HT-29 (cell line): Measurements from ENCODE around the gene PHTF2. TPM values are rescaled to one million over a fixed set of nuclear protein-coding genes. Genes with fewer than 3 reads are reported as not detected.
"Not testable (repeated sequence)": the region's sequence is repeated elsewhere in the genome, so short reads cannot be mapped to it uniquely, and the experiment has no call there.

Source experiments
- DNase-seq: peaks from one replicate; pipeline ENCODE4 v3.0.0-alpha.2; 2015; ENCODE audit warnings: low spot score
- total RNA-seq: library from RNA; depleted of rRNA; stranded (reverse); fragments of >200 nt; shearing (Covaris generic); gene quantifications from 2 replicates; pipeline ENCODE4 v1.2.3, GENCODE V29; 2014

Gene PHTF2
- total RNA-seq, 1 experiment from 2014 or later: 13.8 TPM

DNA sequence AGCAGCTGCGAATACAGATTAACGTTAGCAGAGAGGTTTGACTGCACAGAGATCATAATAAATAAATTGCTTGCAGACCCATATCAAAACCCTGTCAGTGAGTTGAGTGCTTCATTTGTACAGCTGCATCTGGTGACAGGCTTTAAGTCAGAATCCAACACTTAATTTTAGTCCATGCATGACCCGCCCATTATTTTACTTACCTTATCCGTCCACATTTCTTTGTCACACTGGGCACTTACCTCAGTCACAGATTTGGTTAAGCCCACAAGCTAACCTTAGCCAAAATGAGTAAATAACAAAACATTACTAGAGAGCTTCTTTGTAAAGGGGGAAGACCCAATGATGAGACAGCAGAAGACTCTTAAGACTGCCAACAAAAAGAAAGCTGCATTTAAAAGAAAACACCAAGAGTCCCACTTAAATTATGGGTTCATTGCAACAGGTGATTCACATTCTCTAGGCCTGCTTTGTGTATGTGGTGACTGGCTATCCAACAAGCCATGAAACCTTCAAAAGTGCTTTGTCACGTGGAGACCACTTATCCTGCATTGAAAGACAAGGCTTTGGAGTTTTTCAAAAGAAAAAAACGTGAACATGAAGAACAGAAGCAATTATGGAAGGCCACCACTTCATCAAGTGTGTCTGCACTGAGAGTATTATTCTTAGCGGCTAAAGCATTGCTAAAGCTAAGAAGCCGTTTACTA is 32.2 kb downstream of the PHTF2 start:
- no peak for DNase-seq

- no peak for DNase-seq
Observed at GRCh38 chr7:77831481-77831880, 32.9 kb downstream of the PHTF2 start.

- DNase-seq: no peak
Observed at GRCh38 chr7:77831953-77832352, 33.4 kb downstream of the PHTF2 start.

DNA sequence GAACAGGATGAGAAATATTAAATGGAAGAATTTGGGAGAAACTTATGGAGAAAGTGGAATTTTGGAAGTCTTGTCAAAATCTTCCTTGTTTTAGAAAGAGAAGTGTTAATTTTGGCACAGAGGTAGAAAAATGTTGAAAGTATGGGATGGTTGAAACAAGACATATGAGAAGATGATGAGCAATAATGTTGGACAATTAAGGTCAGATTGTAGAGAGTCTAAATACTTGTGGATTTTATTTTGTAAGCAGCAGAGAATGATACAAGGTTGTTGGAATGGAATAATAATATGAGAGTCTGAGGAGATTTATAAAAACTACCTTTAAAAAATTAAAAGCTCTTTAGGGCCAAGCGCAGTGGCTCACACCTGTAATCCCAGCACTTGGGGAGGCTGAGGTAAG is 34.6 kb downstream of the PHTF2 start:
- DNase-seq: no peak

DNA sequence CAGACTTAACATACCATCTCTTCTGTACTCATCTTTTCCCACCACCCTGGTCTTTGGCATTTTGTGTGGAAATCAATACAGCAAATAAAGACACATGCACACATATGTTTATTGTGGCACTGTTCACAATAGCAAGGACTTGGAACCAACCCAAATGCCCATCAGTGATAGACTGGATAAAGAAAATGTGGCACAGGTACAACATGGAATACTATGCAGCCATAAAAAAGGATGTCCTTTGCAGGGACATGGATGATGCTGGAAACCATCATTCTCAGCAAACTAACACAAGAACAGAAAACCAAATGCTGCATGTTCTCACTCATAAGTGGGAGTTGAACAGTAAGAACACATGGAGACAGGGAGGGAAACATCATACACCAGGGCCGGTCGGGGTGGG is 37.9 kb downstream of the PHTF2 start:
- not testable (repeated sequence) for DNase-seq

DNA sequence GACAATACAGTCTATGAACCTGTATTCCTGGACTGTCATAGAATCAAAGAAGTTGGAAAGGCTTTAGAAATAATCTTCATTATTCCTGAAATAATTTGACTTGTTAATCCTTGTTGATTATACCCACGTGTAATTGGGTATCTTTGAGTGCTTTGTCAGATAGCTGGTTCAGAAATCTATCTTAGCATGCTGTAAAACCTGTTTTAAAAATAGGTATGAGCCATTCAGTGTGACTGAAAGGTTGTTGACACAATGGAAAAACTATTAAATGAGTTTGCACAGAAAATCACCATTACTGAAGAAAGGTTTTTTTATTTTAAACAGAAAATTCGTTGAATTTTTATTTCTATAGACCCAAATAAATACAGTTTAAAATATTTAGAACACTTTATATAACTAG is 38.7 kb downstream of the PHTF2 start:
- peak; percentile 38 for DNase-seq

- no peak for DNase-seq
Observed at GRCh38 chr7:77837966-77838365, 39.4 kb downstream of the PHTF2 start.

- no peak for DNase-seq
Observed at GRCh38 chr7:77838929-77839491, 40.4 kb downstream of the PHTF2 start.

- DNase-seq: no peak
Observed at GRCh38 chr7:77839919-77840318, 41.3 kb downstream of the PHTF2 start.

GRCh38 chr7:77843194-77843593 is 44.6 kb downstream of the PHTF2 start:
- no peak for DNase-seq

GRCh38 chr7:77846317-77847092 is 47.9 kb downstream of the PHTF2 start:
- no peak for DNase-seq

DNA sequence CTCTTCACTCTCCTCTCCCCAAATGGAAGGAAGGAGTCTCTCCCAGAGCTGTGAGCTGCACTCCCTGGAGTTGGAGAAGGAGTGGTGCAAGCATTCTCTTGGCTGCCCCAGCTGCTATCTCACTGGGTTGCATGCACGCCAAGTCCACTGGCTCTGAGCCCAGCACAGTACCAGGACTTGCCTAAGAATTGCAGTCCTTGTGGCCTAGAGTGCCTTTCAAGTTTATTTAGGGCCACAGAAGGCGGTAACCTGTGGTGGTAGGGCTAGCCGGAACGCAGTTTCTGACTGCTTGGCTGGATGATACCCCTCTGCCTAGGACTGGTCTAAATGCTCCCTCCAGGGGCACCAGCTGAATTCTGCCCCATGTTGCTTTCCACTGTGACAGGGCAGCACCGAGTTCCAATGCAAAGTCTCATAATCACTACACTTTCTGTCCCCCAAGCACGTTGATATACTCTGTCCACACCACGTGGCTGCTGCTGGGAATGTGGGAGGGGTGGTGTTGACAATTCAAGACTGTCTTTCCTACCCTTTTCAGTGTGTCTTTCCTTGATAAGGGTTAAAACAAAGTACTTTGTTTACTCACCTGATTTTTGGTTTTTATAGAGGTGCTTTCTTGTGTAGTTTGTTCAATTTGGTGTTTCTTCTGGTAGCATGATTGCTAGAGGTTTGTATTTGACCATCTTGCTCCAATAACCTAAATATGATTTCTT is 57.0 kb downstream of the PHTF2 start:
- DNase-seq: no peak

DNA sequence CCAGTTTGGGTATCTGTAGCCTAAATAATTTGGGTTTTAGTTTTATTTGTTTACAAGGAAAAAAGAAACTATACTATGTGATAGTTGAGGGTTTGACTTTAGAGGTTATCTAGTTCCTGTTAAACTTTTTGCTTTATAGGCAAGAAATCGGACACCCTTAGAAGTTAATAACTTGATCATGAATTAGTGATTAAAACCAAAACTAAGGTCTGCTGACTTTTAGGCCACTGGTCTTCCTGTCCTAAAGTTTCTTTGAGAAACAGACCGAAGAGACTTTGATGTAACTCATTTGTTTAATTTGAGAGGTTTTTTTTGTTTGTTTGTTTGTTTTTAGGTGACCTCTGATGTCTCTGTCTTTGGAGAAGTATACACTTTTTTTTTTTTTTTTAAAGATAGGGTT is 59.7 kb downstream of the PHTF2 start:
- DNase-seq: no peak

DNA sequence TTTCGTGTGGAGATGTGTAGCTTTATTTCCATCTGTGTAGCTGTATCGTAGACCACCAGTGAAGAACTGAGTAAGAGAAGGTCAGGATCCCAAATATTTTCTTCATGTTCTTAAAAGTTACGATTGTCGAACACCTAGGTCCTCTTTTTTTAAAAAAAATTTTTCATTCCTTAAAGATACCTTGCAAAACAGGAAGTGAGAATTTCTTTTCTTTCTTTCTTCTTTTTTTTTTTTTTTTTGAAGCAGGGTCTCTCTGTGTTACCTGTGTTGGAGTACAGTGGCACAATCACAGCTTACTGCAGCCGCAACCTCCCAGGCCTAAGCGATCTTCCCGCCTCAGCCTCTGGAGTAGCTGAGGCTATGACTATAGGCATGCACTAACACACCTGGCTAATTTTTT is 60.8 kb downstream of the PHTF2 start:
- DNase-seq: no peak

DNA sequence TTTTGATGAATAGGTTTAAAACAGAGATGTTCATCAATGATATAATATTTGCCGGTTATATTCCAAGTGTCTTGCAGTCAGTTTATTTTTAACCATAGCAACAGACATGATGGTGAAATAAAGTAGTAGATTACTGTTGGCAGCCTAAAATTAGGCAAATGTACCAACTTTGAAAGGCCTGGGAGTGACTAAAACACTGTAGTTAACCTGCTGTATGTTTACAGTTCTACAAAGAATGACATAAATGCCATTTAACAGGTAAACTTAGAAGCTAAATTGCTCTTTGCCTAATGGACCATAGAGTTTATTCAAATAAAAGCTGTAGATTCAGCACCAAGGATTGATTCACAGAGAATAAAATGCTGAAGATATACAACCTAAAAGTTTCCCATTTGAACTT is 64.1 kb downstream of the PHTF2 start:
- no peak for DNase-seq

- DNase-seq: no peak
Observed at GRCh38 chr7:77863860-77864259, 65.3 kb downstream of the PHTF2 start.

DNA sequence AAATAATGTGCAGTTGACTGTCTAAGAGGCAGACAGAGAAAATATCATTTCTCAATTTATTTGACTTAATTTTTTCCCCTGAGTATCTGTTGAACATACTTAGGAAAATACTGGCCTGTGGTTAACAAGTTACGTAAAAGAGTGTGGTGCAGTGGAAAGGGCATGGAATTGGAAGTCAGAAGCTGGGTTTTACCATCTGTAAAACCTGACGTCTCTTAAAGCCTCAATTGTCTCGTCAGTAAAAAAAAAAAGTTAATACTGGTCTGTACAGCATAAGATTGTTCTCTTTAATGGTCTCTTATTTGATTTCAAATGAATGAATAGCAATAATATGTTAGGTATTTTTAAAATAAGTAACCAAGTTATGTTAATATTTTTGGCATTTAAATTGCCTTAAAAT is 67.8 kb downstream of the PHTF2 start:
- no peak for DNase-seq

- DNase-seq: peak; percentile 57
Observed at GRCh38 chr7:77866786-77867536, 68.4 kb downstream of the PHTF2 start.

GRCh38 chr7:77867537-77867865 is 68.9 kb downstream of the PHTF2 start:
- DNase-seq: peak; percentile 19

DNA sequence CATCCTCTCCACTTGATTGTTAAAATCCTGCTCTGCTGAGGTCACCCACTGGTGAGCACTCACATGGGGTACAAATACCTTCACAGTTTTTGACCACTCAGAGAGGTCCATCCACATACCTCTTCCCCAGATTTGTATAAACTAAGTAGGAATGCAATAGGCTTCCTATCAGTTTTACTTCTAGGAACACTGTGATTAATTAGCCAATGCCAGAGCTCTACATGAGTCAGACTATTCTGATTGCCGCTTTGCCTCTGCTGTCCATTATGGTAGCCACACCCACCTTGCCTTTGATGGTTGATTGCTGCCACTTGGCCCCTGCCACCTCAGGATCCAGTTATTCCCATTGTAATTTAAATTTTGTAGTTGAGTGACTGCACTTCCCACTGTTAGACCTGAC is 73.7 kb downstream of the PHTF2 start:
- DNase-seq: not testable (repeated sequence)
